SU-DHL-6 (cell line): Measurements from ENCODE around the gene TNNI2.

Experiments
- H2AFZ ChIP-seq: fragments of 200-600 bp; sonication (generic); 2 replicates; pipeline ENCODE4 v1.6.1; 2014; ENCODE audit warnings: low read depth, mild to moderate bottlenecking, moderate library complexity, mixed read lengths, antibody characterized with exemption, low read length; ENCODE audit not compliant: severe bottlenecking
- H3F3A ChIP-seq: fragments of 200-600 bp; shearing (Covaris generic); 2 replicates; pipeline ENCODE4 v1.6.0; 2016; ENCODE audit warnings: antibody characterized with exemption, mild to moderate bottlenecking; ENCODE audit not compliant: insufficient read depth
- H3K27ac ChIP-seq: fragments of 200-600 bp; sonication (generic); 2 replicates; pipeline ENCODE4 v1.5.1; 2016; ENCODE audit warnings: low read depth, mild to moderate bottlenecking, low read length, moderate library complexity, mixed read lengths
- H3K27me3 ChIP-seq: fragments of 200-600 bp; sonication (generic), shearing (Covaris generic); 2 replicates; pipeline ENCODE4 v1.6.0; 2014; ENCODE audit warnings: mild to moderate bottlenecking, low read length
- H3K36me3 ChIP-seq: fragments of 200-600 bp; sonication (generic); 2 replicates; pipeline ENCODE4 v1.6.1; 2014; ENCODE audit warnings: mild to moderate bottlenecking, low read length, mixed read lengths
- H3K4me2 ChIP-seq: fragments of 300-600, 200-600 bp; shearing (Covaris generic), sonication (generic); 2 replicates; pipeline ENCODE4 v1.6.0; 2014; ENCODE audit warnings: low read length, low read depth, mild to moderate bottlenecking; ENCODE audit not compliant: poor library complexity, severe bottlenecking
- H3K4me3 ChIP-seq: fragments of 200-600 bp; sonication (generic); 2 replicates; pipeline ENCODE4 v1.5.1; 2014; ENCODE audit warnings: antibody characterized with exemption, low read length, mild to moderate bottlenecking, mixed read lengths; ENCODE audit not compliant: insufficient read depth, poor library complexity, severe bottlenecking
- H3K79me2 ChIP-seq: fragments of 200-600 bp; sonication (generic); 2 replicates; pipeline ENCODE4 v1.6.1; 2014; ENCODE audit warnings: mild to moderate bottlenecking, low read length, moderate library complexity; ENCODE audit not compliant: insufficient read depth
- H3K9ac ChIP-seq: fragments of 200-600 bp; sonication (generic); 2 replicates; pipeline ENCODE4 v1.7.0; 2014; ENCODE audit warnings: mild to moderate bottlenecking, low read length
- H3K9me2 ChIP-seq: fragments of 200-600 bp; sonication (generic); replicated peaks from 2 replicates; pipeline ENCODE4 v1.6.1; 2014; ENCODE audit warnings: low read length; ENCODE audit not compliant: insufficient read depth
- H3K9me3 ChIP-seq: fragments of 200-600 bp; sonication (generic); 2 replicates; pipeline ENCODE4 v1.6.1; 2014; ENCODE audit warnings: low read length, mixed read lengths; ENCODE audit not compliant: insufficient read depth
- H4K20me1 ChIP-seq: fragments of 200-600 bp; sonication (generic); 2 replicates; pipeline ENCODE4 v1.6.1; 2014; ENCODE audit warnings: low read depth, mild to moderate bottlenecking, antibody characterized with exemption, low read length, moderate library complexity, mixed read lengths
- CTCF ChIP-seq: fragments of 200-600 bp; sonication (generic); IDR thresholded peaks from one replicate; pipeline ENCODE4 v1.5.1; 2017; ENCODE audit warnings: antibody characterized with exemption, mild to moderate bottlenecking, low read length, moderate library complexity; ENCODE audit not compliant: insufficient read depth, poor library complexity, severe bottlenecking
- EZH2phosphoT487 ChIP-seq: fragments of 200-600 bp; sonication (generic), shearing (Covaris generic); conservative IDR thresholded peaks from 2 replicates; pipeline ENCODE4 v1.6.1; 2018; ENCODE audit warnings: mild to moderate bottlenecking, antibody characterized with exemption, low read length, moderate library complexity, mixed read lengths

The TNNI2 gene

GRCh38 chr11:1821562-1821961, 17.2 kb upstream of the TNNI2 start:
- TF ChIP-seq EZH2phosphoT487: no peak
- no peak for TF ChIP-seq CTCF
- Histone ChIP-seq H3F3A (no peaks in the 10 kb centered on the region), H3K36me3 (no peaks in the 10 kb centered on the region), H2AFZ (no peak overlapping the region), H4K20me1 (no peaks in the 10 kb centered on the region), H3K27ac (no peak overlapping the region), H3K27me3 (no peaks in the 10 kb centered on the region), H3K9me2 (no peaks in the 10 kb centered on the region), H3K9ac (no peak overlapping the region), H3K9me3 (no peaks in the 10 kb centered on the region), H3K4me2 (no peak overlapping the region), H3K79me2 (no peaks in the 10 kb centered on the region), H3K4me3 (no peak overlapping the region)

DNA sequence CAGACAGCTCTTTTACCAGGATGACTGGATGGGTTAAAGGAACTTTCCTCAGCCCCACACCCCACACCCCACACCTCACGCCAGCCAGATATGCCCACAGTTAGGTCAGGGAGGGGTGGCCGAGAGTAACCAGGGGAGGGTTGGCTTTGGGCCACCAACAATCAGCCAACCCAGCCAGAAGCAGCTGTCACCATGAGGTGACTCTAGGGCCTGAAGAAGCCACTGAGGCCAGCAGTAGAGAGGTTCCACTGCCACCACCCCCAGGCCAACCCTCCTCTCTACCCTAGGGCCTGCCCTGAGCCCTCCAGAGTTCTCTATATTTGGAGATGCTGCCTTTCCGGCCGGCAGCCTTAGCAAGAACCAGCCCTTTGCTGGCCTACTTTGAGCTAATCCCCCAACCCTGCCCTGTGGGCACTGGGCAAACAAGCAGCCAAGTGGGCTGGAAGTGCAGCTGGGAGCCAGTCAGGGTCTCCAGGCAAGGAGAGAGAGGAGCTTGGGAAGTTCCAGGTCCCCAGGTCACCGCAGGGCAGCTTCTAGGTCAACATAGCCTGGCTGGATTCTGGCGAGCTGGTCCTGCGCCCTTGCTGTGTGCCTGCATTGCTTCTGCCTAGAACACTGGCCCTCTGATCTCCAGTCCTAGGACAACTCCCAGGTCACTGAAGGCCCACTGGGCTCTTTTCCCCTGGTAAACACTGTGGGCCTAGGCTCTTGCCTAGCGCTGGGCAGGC, 16.0 kb upstream of the TNNI2 start:
- Histone ChIP-seq H3K79me2 (no peaks in the 10 kb centered on the region), H3K36me3 (no peaks in the 10 kb centered on the region)

GRCh38 chr11:1823376-1824220, 15.2 kb upstream of the TNNI2 start:
- no peaks in the 10 kb centered on the region for H3K27me3 ChIP-seq
- H4K20me1 ChIP-seq: no peaks in the 10 kb centered on the region
- no peak overlapping the region for H2AFZ ChIP-seq
- H3K9ac ChIP-seq: no peak overlapping the region
- no peaks in the 10 kb centered on the region for H3K36me3 ChIP-seq
- H3K9me3 ChIP-seq: no peaks in the 10 kb centered on the region
- no peaks in the 10 kb centered on the region for H3K9me2 ChIP-seq
- H3K4me3 ChIP-seq: no peak overlapping the region
- no peak overlapping the region for H3K4me2 ChIP-seq
- no peaks in the 10 kb centered on the region for H3F3A ChIP-seq
- no peaks in the 10 kb centered on the region for H3K79me2 ChIP-seq
- no peak overlapping the region for H3K27ac ChIP-seq
- TF ChIP-seq CTCF (no peak), EZH2phosphoT487 (no peak)

More for the DNA sequence above, 16.0 kb upstream of the TNNI2 start:
- Histone ChIP-seq H4K20me1 (no peaks in the 10 kb centered on the region), H3K9me3 (no peaks in the 10 kb centered on the region), H3K9ac (no peak overlapping the region), H3K4me2 (no peak overlapping the region), H2AFZ (no peak overlapping the region), H3K27me3 (no peaks in the 10 kb centered on the region), H3K4me3 (no peak overlapping the region), H3K27ac (no peak overlapping the region), H3K9me2 (no peaks in the 10 kb centered on the region), H3F3A (no peaks in the 10 kb centered on the region)
- TF ChIP-seq EZH2phosphoT487: no peak
